Measurements from ENCODE around the gene SMCO3. TPM values are rescaled to one million over a fixed set of nuclear protein-coding genes. Genes with fewer than 3 reads are reported as not detected.
A peak's percentile ranks its signal among the peaks of the same experiment; 100 is the strongest.

SMCO3 gene
- total and polyA plus RNA-seq, 10 of the 15 experiments (the other 5 are each of a cell fraction or from before 2014, with no cell fraction given), result 0.05 to 0.35 (median 0.10) TPM; not detected in 6

DNA sequence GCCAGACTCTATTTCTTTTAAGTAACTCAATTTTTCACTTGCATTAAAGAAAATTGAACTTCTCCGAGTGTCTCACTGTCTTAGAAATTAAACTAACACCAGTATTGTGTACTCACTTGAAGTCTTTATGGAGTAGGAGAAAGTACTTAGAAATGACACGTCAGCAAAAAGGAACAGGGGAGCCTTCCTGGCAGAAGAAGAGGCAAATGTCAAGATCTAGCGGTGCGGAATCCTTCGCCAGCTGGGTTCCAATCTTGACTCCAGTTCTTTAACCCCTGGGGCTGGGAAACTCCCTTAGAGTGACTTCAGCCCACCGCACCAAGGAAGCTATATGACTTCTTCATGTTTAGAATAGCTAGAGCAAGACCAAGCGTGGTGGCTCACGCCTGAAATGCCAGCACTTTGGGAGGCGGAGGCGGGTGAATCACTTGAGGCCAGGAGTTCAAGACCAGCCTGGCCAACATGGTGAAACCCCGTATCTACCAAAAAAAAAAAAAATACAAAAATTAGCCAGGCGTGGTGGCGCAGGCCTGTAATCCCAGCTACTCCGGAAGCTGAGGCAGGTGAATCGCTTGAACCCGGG, 45.1 kb downstream of the SMCO3 start:
- CTCF ChIA-PET, result interaction anchor here (0.7 to 3.6 kb wide), 10 partner anchors 15 to 531 kb away, joined by 3 to 38 read pairs (median 6); partner anchors contain the start of genes C12orf60 and WBP11
- peak; percentile 35 for ATAC-seq
- POLR2A ChIA-PET, result interaction anchor here (0.6 to 3.3 kb wide), 9 partner anchors 34 to 403 kb away, joined by 3 to 41 read pairs (median 4); partner anchors contain the start of genes C12orf60 and WBP11
- Histone ChIP-seq H2AFZ (ENCODE audit: control insufficient read depth, low read depth, low read length) (no peak overlapping the region), H3K4me3 (peak overlapping the region; percentile 83), H3K27me3 (replicated peaks in 1 of 2; ENCODE audit: control insufficient read depth in 2 of 2, insufficient read depth in 2 of 2, low read length in 1 of 2) (no peaks in the 10 kb centered on the region), H3K4me1 (ENCODE audit: control insufficient read depth, insufficient read depth, low read length) (no peaks in the 10 kb centered on the region; the same call in 1 of the 2 replicates), H3K36me3 (ENCODE audit: control insufficient read depth in 2 of 2, insufficient read depth in 2 of 2, low read length in 1 of 2) (peaks cover 0 to 9% of the 10 kb centered on the region in 2 experiments; a peak in 2 of 4 replicates), H3K4me2 (ENCODE audit: control insufficient read depth, insufficient read depth) (peak overlapping the region; percentile 73), H3K9ac (ENCODE audit: control insufficient read depth, insufficient read depth, low read length) (peak overlapping the region; percentile 99), H4K20me1 (ENCODE audit: control insufficient read depth, insufficient read depth) (no peaks in the 10 kb centered on the region), H3K79me2 (ENCODE audit: control insufficient read depth, insufficient read depth, low read length) (peaks cover 56% of the 10 kb centered on the region), H3K27ac (ENCODE audit: control insufficient read depth, insufficient read depth) (peak overlapping the region; percentile 99), H3K9me3 (replicated peaks; ENCODE audit: control insufficient read depth, insufficient read depth, low read length) (peaks cover 16% of the 10 kb centered on the region; the same call in 2 of the 3 replicates)
- SMC1A ChIA-PET (ENCODE audit: uncharacterized antibody, unreplicated experiment), result interaction anchor here (0.6 to 3.6 kb wide), 12 partner anchors 10 to 805 kb away, joined by 3 to 52 read pairs (median 3); partner anchors contain the start of genes ATF7IP, C12orf60 and WBP11
- peak; percentile 30 for DNase-seq (ENCODE audit: low read depth, low spot score)
- in situ Hi-C loops (cut with MboI), result loop anchor here (25.0 kb wide), 1 partner anchor 1868 kb away; no protein-coding TSS in a partner anchor
- intact Hi-C loops (cut with micrococcal nuclease; ENCODE audit: unreplicated experiment), result loop anchor here (5.0 kb wide), 1 partner anchor 147 kb away; no protein-coding TSS in a partner anchor
- no peak for FAIRE-seq
- BruUV-seq (replicated peaks), result no TSS peak
- WGBS (ENCODE audit: insufficient coverage, insufficient replicate concordance, low lambda C conversion rate, missing lambda C conversion rate), result 1% methylated on average over 16 of the region's 16 CpGs
- RAD21 ChIA-PET (ENCODE audit: unreplicated experiment), result interaction anchor here (0.5 to 9.5 kb wide), 10 partner anchors 10 to 760 kb away, joined by 3 to 89 read pairs (median 4); partner anchors contain the start of genes C12orf60 and WBP11
- TF ChIP-seq FOXM1 (IDR thresholded peaks at IDR 0.05; ENCODE audit: low read depth, low read length), result 0 out of 2 replicates have a peak, but pooled peaks have one; percentile 10
- peak; percentile 54 for TF ChIP-seq RUNX3 (IDR thresholded peaks at IDR 0.05; ENCODE audit: low read length)
- TF ChIP-seq, protein P1, sequence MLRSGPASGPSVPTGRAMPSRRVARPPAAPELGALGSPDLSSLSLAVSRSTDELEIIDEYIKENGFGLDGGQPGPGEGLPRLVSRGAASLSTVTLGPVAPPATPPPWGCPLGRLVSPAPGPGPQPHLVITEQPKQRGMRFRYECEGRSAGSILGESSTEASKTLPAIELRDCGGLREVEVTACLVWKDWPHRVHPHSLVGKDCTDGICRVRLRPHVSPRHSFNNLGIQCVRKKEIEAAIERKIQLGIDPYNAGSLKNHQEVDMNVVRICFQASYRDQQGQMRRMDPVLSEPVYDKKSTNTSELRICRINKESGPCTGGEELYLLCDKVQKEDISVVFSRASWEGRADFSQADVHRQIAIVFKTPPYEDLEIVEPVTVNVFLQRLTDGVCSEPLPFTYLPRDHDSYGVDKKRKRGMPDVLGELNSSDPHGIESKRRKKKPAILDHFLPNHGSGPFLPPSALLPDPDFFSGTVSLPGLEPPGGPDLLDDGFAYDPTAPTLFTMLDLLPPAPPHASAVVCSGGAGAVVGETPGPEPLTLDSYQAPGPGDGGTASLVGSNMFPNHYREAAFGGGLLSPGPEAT (IDR thresholded peaks at IDR 0.05; ENCODE audit: low read depth), result peak; percentile 44; the same call in 1 of the 2 replicates
- peak; percentile 77 for TF ChIP-seq RELA (IDR thresholded peaks at IDR 0.05; ENCODE audit: borderline replicate concordance, partially characterized antibody)
- TF ChIP-seq PML (IDR thresholded peaks at IDR 0.05; ENCODE audit: low read length), result no peak
- no peak for TF ChIP-seq PAX8 (IDR thresholded peaks at IDR 0.05)
- TF ChIP-seq MEF2B (IDR thresholded peaks at IDR 0.05; ENCODE audit: partially characterized antibody, poor library complexity, severe bottlenecking), result peak; percentile 13
- no peak for TF ChIP-seq ZZZ3 (IDR thresholded peaks at IDR 0.05; ENCODE audit: control insufficient read depth, insufficient read length, low read depth)
- TF ChIP-seq EGR1 (IDR thresholded peaks at IDR 0.05; ENCODE audit: borderline replicate concordance in 1 of 2, low read depth in 2 of 2, low read length in 2 of 2), result no peak
- TF ChIP-seq TBL1XR1 (IDR thresholded peaks at IDR 0.05; ENCODE audit: low read depth, low read length), result no peak
- TF ChIP-seq, protein P2, sequence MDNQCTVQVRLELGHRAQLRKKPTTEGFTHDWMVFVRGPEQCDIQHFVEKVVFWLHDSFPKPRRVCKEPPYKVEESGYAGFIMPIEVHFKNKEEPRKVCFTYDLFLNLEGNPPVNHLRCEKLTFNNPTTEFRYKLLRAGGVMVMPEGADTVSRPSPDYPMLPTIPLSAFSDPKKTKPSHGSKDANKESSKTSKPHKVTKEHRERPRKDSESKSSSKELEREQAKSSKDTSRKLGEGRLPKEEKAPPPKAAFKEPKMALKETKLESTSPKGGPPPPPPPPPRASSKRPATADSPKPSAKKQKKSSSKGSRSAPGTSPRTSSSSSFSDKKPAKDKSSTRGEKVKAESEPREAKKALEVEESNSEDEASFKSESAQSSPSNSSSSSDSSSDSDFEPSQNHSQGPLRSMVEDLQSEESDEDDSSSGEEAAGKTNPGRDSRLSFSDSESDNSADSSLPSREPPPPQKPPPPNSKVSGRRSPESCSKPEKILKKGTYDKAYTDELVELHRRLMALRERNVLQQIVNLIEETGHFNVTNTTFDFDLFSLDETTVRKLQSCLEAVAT (IDR thresholded peaks at IDR 0.05), result peak; percentile 95; the same call in 1 of the 2 replicates
- no peak for TF ChIP-seq BRCA1 (IDR thresholded peaks at IDR 0.05; ENCODE audit: low read depth, low read length)
- TF ChIP-seq POU2F2 (IDR thresholded peaks at IDR 0.05; ENCODE audit: borderline replicate concordance, low read depth, low read length), result peak; percentile 43; the same call in 1 of the 3 replicates
- TF ChIP-seq MEF2A (IDR thresholded peaks at IDR 0.05; ENCODE audit: insufficient read depth, low read depth, low read length), result no peak
- TF ChIP-seq FOXK2 (IDR thresholded peaks at IDR 0.05), result no peak
- no peak for TF ChIP-seq DPF2 (IDR thresholded peaks at IDR 0.05)
- TF ChIP-seq SIN3A (IDR thresholded peaks at IDR 0.05; ENCODE audit: low read depth, low read length), result no peak
- no peak for TF ChIP-seq E2F4 (IDR thresholded peaks at IDR 0.05; ENCODE audit: low read depth, low read length)
- no peak for TF ChIP-seq RAD51 (IDR thresholded peaks at IDR 0.05)
- TF ChIP-seq SP1 (IDR thresholded peaks at IDR 0.05; ENCODE audit: low read depth, low read length), result no peak
